ENCODE results near the gene NECAP2.
"Not testable (repeated sequence)": the region's sequence is repeated elsewhere in the genome, so short reads cannot be mapped to it uniquely, and the experiment has no call there.

DNA sequence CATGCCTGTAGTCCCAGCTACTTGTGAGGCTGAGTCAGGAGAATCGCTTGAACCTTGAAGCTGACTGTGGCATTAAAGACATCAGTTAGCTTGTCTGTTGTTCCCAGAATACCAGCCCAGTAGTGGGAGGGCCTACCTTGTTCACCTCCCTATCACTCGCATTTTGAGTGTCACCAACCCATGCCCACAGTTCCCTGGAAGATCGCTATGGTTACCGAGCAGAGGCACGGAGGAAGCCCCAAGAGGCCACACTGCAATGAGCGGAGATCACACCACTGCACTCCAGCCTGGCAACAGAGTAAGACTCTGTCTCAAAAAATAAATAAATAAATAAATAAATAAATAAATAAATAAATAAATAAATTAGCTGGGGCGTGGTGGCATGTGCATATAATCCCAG is 52.4 kb downstream of the NECAP2 start:
- not testable (repeated sequence) for TF ChIP-seq POLR2AphosphoS5 (IDR thresholded peaks at IDR 0.05)
- TF ChIP-seq, protein P1, sequence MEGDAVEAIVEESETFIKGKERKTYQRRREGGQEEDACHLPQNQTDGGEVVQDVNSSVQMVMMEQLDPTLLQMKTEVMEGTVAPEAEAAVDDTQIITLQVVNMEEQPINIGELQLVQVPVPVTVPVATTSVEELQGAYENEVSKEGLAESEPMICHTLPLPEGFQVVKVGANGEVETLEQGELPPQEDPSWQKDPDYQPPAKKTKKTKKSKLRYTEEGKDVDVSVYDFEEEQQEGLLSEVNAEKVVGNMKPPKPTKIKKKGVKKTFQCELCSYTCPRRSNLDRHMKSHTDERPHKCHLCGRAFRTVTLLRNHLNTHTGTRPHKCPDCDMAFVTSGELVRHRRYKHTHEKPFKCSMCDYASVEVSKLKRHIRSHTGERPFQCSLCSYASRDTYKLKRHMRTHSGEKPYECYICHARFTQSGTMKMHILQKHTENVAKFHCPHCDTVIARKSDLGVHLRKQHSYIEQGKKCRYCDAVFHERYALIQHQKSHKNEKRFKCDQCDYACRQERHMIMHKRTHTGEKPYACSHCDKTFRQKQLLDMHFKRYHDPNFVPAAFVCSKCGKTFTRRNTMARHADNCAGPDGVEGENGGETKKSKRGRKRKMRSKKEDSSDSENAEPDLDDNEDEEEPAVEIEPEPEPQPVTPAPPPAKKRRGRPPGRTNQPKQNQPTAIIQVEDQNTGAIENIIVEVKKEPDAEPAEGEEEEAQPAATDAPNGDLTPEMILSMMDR (IDR thresholded peaks at IDR 0.05 in 8 of 11, conservative IDR thresholded peaks at IDR 0.05 in 3 of 11) = not testable (repeated sequence)
